ENCODE data around the gene RAMAC.

Gene RAMAC

DNA sequence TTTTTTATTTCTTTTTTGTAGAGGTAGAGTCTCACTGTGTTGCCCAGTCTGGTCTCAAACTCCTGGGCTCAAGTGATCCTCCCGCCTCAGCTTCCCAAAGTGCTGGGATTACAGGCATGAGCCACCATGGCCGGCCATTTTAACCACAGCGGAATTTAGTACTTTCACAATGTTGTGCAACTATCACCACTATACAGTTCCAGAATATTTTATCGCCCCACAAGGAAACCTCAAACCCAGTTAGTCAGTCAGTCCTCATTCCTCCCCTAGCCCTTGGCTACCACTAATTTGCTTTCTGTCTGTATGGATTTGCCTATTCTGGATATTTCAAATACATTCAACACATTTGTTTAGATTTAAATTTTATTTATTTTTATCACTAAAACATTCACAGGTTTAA lies 17.9 kb upstream of the RAMAC start:
- Histone ChIP-seq H3K9ac (ENCODE audit: low read depth, low read length) (no peak overlapping the region), H3K27me3 (ENCODE audit: insufficient read depth, low read length, poor library complexity) (no peaks in the 10 kb centered on the region), H4K20me1 (ENCODE audit: insufficient read depth, low read length) (no peaks in the 10 kb centered on the region), H3K9me3 (ENCODE audit: insufficient read depth, low read length, severe bottlenecking) (no peaks in the 10 kb centered on the region), H3K4me3 (ENCODE audit: low read depth in 1 of 2, low read length in 2 of 2) (no peak overlapping the region), H3K27ac (ENCODE audit: low read length) (no peak overlapping the region), H3K4me1 (ENCODE audit: insufficient read depth, low read length) (peaks cover 8% of the 10 kb centered on the region; the same call in 1 of the 2 replicates), H2AFZ (ENCODE audit: low read depth, low read length) (no peak overlapping the region), H3K4me2 (ENCODE audit: insufficient read depth, low read length) (no peak overlapping the region), H3K79me2 (ENCODE audit: insufficient read depth, low read length) (no peaks in the 10 kb centered on the region), H3K36me3 (ENCODE audit: insufficient read depth, low read length) (no peaks in the 10 kb centered on the region)
- TF ChIP-seq, protein P1, sequence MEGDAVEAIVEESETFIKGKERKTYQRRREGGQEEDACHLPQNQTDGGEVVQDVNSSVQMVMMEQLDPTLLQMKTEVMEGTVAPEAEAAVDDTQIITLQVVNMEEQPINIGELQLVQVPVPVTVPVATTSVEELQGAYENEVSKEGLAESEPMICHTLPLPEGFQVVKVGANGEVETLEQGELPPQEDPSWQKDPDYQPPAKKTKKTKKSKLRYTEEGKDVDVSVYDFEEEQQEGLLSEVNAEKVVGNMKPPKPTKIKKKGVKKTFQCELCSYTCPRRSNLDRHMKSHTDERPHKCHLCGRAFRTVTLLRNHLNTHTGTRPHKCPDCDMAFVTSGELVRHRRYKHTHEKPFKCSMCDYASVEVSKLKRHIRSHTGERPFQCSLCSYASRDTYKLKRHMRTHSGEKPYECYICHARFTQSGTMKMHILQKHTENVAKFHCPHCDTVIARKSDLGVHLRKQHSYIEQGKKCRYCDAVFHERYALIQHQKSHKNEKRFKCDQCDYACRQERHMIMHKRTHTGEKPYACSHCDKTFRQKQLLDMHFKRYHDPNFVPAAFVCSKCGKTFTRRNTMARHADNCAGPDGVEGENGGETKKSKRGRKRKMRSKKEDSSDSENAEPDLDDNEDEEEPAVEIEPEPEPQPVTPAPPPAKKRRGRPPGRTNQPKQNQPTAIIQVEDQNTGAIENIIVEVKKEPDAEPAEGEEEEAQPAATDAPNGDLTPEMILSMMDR (IDR thresholded peaks at IDR 0.05; ENCODE audit: borderline replicate concordance, extremely low read depth, low read length, poor library complexity, severe bottlenecking): no peak
- no peak for TF ChIP-seq EZH2 (IDR thresholded peaks at IDR 0.05; ENCODE audit: borderline replicate concordance, low read depth, low read length, severe bottlenecking)
- ATAC-seq (ENCODE audit: insufficient read depth, low read depth) (no peak), DNase-seq (no peak)

DNA sequence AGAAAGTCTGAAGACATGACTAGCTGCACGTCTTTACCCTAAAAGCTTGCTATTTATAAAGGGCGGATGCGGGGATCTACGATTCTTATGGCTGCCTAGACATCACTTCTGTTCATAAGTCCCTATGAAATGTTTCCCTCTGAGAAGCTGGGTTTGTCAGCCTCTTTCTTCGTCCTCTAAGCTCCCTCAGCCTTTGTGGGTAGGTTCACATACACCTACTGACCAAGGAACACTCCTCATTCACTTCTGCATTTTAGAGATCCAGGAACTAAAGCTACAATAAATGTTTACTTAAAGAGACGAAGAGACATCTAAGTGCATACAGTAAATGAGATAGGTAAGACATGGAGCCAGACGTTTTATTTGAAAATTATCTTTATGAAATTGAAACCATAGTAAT lies 16.7 kb upstream of the RAMAC start:
- Histone ChIP-seq H3K4me3 (ENCODE audit: low read depth in 1 of 2, low read length in 2 of 2) (no peak overlapping the region), H3K27me3 (ENCODE audit: insufficient read depth, low read length, poor library complexity) (no peaks in the 10 kb centered on the region), H3K9me3 (ENCODE audit: insufficient read depth, low read length, severe bottlenecking) (no peaks in the 10 kb centered on the region), H3K4me1 (ENCODE audit: insufficient read depth, low read length) (peaks cover 8% of the 10 kb centered on the region; the same call in 1 of the 2 replicates), H3K4me2 (ENCODE audit: insufficient read depth, low read length) (no peak overlapping the region), H2AFZ (ENCODE audit: low read depth, low read length) (no peak overlapping the region), H3K79me2 (ENCODE audit: insufficient read depth, low read length) (no peaks in the 10 kb centered on the region), H3K27ac (ENCODE audit: low read length) (no peak overlapping the region), H3K9ac (ENCODE audit: low read depth, low read length) (no peak overlapping the region), H3K36me3 (ENCODE audit: insufficient read depth, low read length) (no peaks in the 10 kb centered on the region), H4K20me1 (ENCODE audit: insufficient read depth, low read length) (no peaks in the 10 kb centered on the region)
- no peak for ATAC-seq (ENCODE audit: insufficient read depth, low read depth)
- TF ChIP-seq, protein P1 (IDR thresholded peaks at IDR 0.05; ENCODE audit: borderline replicate concordance, extremely low read depth, low read length, poor library complexity, severe bottlenecking): no peak
- TF ChIP-seq EZH2 (IDR thresholded peaks at IDR 0.05; ENCODE audit: borderline replicate concordance, low read depth, low read length, severe bottlenecking): no peak
- no peak for DNase-seq

DNA sequence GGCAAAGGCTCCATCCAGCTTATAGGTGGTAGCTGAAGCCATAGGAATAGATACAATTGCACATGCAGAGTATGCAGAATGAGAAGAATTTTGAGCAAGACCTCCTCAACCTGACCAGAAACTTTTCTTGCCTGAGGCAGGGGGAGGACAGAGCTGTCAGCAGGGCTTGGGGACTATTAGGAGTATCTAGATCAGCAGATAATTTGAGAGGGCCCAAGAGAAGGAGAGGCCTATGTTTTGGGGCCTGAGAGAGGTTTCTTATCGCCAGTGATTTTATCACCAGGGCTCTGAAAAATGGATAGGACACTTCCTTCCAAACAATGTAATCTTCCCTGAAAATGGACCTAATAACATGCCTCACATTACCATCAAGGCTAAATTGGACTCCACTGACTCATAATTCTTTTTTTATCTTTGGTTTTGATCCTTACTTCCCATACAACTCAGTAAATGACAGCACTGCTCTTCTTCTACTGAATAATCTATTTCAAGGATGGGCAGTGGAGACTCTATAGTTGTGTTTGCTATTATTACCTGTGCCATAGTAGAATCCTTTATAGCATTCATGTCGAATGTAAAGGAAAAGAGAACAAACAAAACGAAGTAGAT lies 15.8 kb upstream of the RAMAC start:
- Histone ChIP-seq H3K4me2 (ENCODE audit: insufficient read depth, low read length) (no peak overlapping the region), H3K4me1 (ENCODE audit: insufficient read depth, low read length) (peaks cover 8% of the 10 kb centered on the region; the same call in 1 of the 2 replicates), H2AFZ (ENCODE audit: low read depth, low read length) (no peak overlapping the region), H3K79me2 (ENCODE audit: insufficient read depth, low read length) (no peaks in the 10 kb centered on the region), H3K27me3 (ENCODE audit: insufficient read depth, low read length, poor library complexity) (no peaks in the 10 kb centered on the region), H3K9ac (ENCODE audit: low read depth, low read length) (no peak overlapping the region), H3K9me3 (ENCODE audit: insufficient read depth, low read length, severe bottlenecking) (no peaks in the 10 kb centered on the region), H4K20me1 (ENCODE audit: insufficient read depth, low read length) (no peaks in the 10 kb centered on the region), H3K4me3 (ENCODE audit: low read depth in 1 of 2, low read length in 2 of 2) (no peak overlapping the region), H3K27ac (ENCODE audit: low read length) (no peak overlapping the region), H3K36me3 (ENCODE audit: insufficient read depth, low read length) (no peaks in the 10 kb centered on the region)
- DNase-seq: no peak
- TF ChIP-seq EZH2 (IDR thresholded peaks at IDR 0.05; ENCODE audit: borderline replicate concordance, low read depth, low read length, severe bottlenecking): no peak
- TF ChIP-seq, protein P1 (IDR thresholded peaks at IDR 0.05; ENCODE audit: borderline replicate concordance, extremely low read depth, low read length, poor library complexity, severe bottlenecking): no peak
- ATAC-seq (ENCODE audit: insufficient read depth, low read depth): no peak

Measured in DND-41 (cell line).